HG02763 (cell line): ENCODE measurements around the gene KRTAP4-1.
"Not testable (repeated sequence)": the region's sequence is repeated elsewhere in the genome, so short reads cannot be mapped to it uniquely, and the experiment has no call there.

Experiments
- ATAC-seq: cut with Tn5 transposase; IDR thresholded peaks from one replicate; pipeline ENCODE4 v1.9.1; 2021; ENCODE audit warnings: mild to moderate bottlenecking, moderate library complexity; ENCODE audit not compliant: unreplicated experiment

The KRTAP4-1 gene

GRCh38 chr17:41176744-41177387 is 7.8 kb downstream of the KRTAP4-1 start:
- no peak for ATAC-seq

GRCh38 chr17:41171886-41172285 is 12.8 kb downstream of the KRTAP4-1 start:
- ATAC-seq = no peak

GRCh38 chr17:41168121-41168520 is 16.6 kb downstream of the KRTAP4-1 start, which contains the start of gene KRTAP4-3:
TSS of gene KRTAP4-3 (minus strand) at chr17:41168221. CDS start at chr17:41168172, 49 bp downstream.
- ATAC-seq = no peak

GRCh38 chr17:41167561-41167960 is 17.1 kb downstream of the KRTAP4-1 start:
- no peak for ATAC-seq

- no peak for ATAC-seq
These were observed 20.9 kb downstream of the KRTAP4-1 start for GRCh38 chr17:41163828-41164227.

GRCh38 chr17:41160648-41161047 is 24.1 kb downstream of the KRTAP4-1 start, which contains the start of gene KRTAP4-4:
TSS of gene KRTAP4-4 (minus strand) at chr17:41160748. CDS start at chr17:41160691, 57 bp downstream.
- no peak for ATAC-seq

- ATAC-seq = not testable (repeated sequence)
These were observed 24.5 kb downstream of the KRTAP4-1 start for GRCh38 chr17:41160190-41160589.

GRCh38 chr17:41153856-41154255 is 30.9 kb downstream of the KRTAP4-1 start:
- no peak for ATAC-seq

- no peak for ATAC-seq
These were observed 33.2 kb downstream of the KRTAP4-1 start for GRCh38 chr17:41151525-41151924.

- no peak for ATAC-seq
These were observed 34.7 kb downstream of the KRTAP4-1 start for GRCh38 chr17:41150026-41150425.

GRCh38 chr17:41149652-41149985 is 35.1 kb downstream of the KRTAP4-1 start, which contains the start of gene KRTAP4-5:
TSS of gene KRTAP4-5 (minus strand) at chr17:41149825. CDS start at chr17:41149767, 58 bp downstream.
- no peak for ATAC-seq

- not testable (repeated sequence) for ATAC-seq
These were observed 35.6 kb downstream of the KRTAP4-1 start for GRCh38 chr17:41148971-41149651.

- ATAC-seq = no peak
These were observed 37.0 kb downstream of the KRTAP4-1 start for GRCh38 chr17:41147531-41148204.

GRCh38 chr17:41145261-41145660 is 39.5 kb downstream of the KRTAP4-1 start:
- no peak for ATAC-seq

- ATAC-seq = no peak
These were observed 39.9 kb downstream of the KRTAP4-1 start for GRCh38 chr17:41144846-41145245.

- no peak for ATAC-seq
These were observed 43.4 kb downstream of the KRTAP4-1 start for GRCh38 chr17:41141361-41141760.

- no peak for ATAC-seq
These were observed 44.2 kb downstream of the KRTAP4-1 start, which contains the start of gene KRTAP4-6 for GRCh38 chr17:41140360-41141131. TSS of gene KRTAP4-6 (minus strand) at chr17:41140544. CDS start at chr17:41140487, 57 bp downstream.

- not testable (repeated sequence) for ATAC-seq
These were observed 44.8 kb downstream of the KRTAP4-1 start for GRCh38 chr17:41139865-41140264.
